GM13977 (cell line): ENCODE measurements around the gene BTBD2.

ENCODE experiments used
- DNase-seq: peaks from one replicate; pipeline ENCODE4 v3.0.0; 2012; ENCODE audit warnings: low spot score
- CTCF ChIP-seq: IDR thresholded peaks from 2 replicates; pipeline ENCODE4 v1.5.1; 2012; ENCODE audit warnings: mild to moderate bottlenecking, control low read depth; ENCODE audit not compliant: insufficient read depth; ENCODE audit errors: extremely low read depth, missing control alignments
- in situ Hi-C: fragments of 300-500 bp; cut with MboI; formaldehyde crosslinking; loops from one replicate; pipeline ENCODE4 v1.12.0; 2022; ENCODE audit warnings: low sequenced_read_pairs, low pct_unique_long_range_greater_than_20kb, mixed read lengths, inconsistent platforms; ENCODE audit not compliant: unreplicated experiment

Gene BTBD2

GRCh38 chr19:1980091-1980808 lies 35.3 kb downstream of the BTBD2 start:
- no peak for DNase-seq
- in situ Hi-C loops = no loop called here
- TF ChIP-seq CTCF = no peak

GRCh38 chr19:1979642-1980041 lies 35.9 kb downstream of the BTBD2 start:
- no peak for TF ChIP-seq CTCF
- no peak for DNase-seq
- in situ Hi-C loops = no loop called here

GRCh38 chr19:1979017-1979416 lies 36.5 kb downstream of the BTBD2 start:
- no peak for DNase-seq
- no peak for TF ChIP-seq CTCF
- in situ Hi-C loops = no loop called here

DNA sequence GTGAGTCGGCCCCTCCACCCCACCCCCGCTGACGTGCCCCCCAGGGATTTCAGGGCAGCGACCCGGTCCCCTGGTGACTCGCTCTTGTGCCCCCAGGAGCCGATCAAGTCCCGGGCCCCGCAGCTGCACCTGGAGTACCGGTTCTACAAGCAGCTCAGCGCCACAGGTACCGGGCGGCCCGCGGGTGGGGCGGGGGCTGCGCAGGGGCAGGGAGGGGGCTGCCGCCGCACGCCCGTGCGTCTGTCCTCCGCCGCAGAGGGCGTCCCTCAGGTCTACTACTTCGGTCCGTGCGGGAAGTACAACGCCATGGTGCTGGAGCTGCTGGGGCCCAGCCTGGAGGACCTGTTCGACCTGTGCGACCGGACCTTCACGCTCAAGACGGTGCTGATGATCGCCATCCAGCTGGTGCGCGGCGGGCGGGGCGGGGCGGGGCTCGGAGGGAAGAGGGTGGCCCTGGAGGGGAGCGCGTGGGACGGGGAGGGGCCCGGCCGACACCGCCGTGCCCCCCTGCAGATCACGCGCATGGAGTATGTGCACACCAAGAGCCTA lies 37.1 kb downstream of the BTBD2 start:
- no peak for TF ChIP-seq CTCF
- no peak for DNase-seq
- in situ Hi-C loops = no loop called here

GRCh38 chr19:1977120-1977519 lies 38.4 kb downstream of the BTBD2 start:
- DNase-seq = no peak
- TF ChIP-seq CTCF = no peak
- in situ Hi-C loops = no loop called here

- TF ChIP-seq CTCF = no peak
- no peak for DNase-seq
- in situ Hi-C loops = no loop called here
Observed at GRCh38 chr19:1975162-1975480, 40.4 kb downstream of the BTBD2 start.
